Measurements from ENCODE around the gene ADCY1. TPM values are rescaled to one million over a fixed set of nuclear protein-coding genes. Genes with fewer than 3 reads are reported as not detected.

Gene ADCY1
- total RNA-seq, 1 experiment from 2014 or later, result 4.4 TPM

GRCh38 chr7:45663965-45664633 lies 89.9 kb downstream of the ADCY1 start:
- no peak for DNase-seq (ENCODE audit: low read depth)

- no peak for DNase-seq (ENCODE audit: low read depth)
Measured at GRCh38 chr7:45665172-45665571, 91.0 kb downstream of the ADCY1 start.

GRCh38 chr7:45670227-45670626 lies 96.1 kb downstream of the ADCY1 start:
- DNase-seq (ENCODE audit: low read depth), result no peak

GRCh38 chr7:45670717-45671116 lies 96.5 kb downstream of the ADCY1 start:
- DNase-seq (ENCODE audit: low read depth), result no peak

GRCh38 chr7:45677311-45677900 lies 103.2 kb downstream of the ADCY1 start:
- no peak for DNase-seq (ENCODE audit: low read depth)

GRCh38 chr7:45679516-45679915 lies 105.3 kb downstream of the ADCY1 start:
- no peak for DNase-seq (ENCODE audit: low read depth)

GRCh38 chr7:45680776-45681175 lies 106.6 kb downstream of the ADCY1 start:
- DNase-seq (ENCODE audit: low read depth), result no peak

GRCh38 chr7:45681596-45682357 lies 107.6 kb downstream of the ADCY1 start:
- peak; percentile 14 for DNase-seq (ENCODE audit: low read depth)

- no peak for DNase-seq (ENCODE audit: low read depth)
Measured at GRCh38 chr7:45682358-45682735, 108.2 kb downstream of the ADCY1 start.

- peak; percentile 67 for DNase-seq (ENCODE audit: low read depth)
Measured at GRCh38 chr7:45682836-45683555, 108.8 kb downstream of the ADCY1 start.

GRCh38 chr7:45683556-45684148 lies 109.5 kb downstream of the ADCY1 start:
- DNase-seq (ENCODE audit: low read depth), result no peak

GRCh38 chr7:45684910-45685618 lies 110.9 kb downstream of the ADCY1 start:
- DNase-seq (ENCODE audit: low read depth), result no peak

- DNase-seq (ENCODE audit: low read depth), result no peak
Measured at GRCh38 chr7:45685619-45686240, 111.6 kb downstream of the ADCY1 start.

GRCh38 chr7:45686441-45687184 lies 112.4 kb downstream of the ADCY1 start:
- no peak for DNase-seq (ENCODE audit: low read depth)

- no peak for DNase-seq (ENCODE audit: low read depth)
Measured at GRCh38 chr7:45687185-45687560, 113.0 kb downstream of the ADCY1 start.

- no peak for DNase-seq (ENCODE audit: low read depth)
Measured at GRCh38 chr7:45687721-45688120, 113.6 kb downstream of the ADCY1 start.

- DNase-seq (ENCODE audit: low read depth), result no peak
Measured at GRCh38 chr7:45688382-45688781, 114.2 kb downstream of the ADCY1 start.

GRCh38 chr7:45689011-45689796 lies 115.0 kb downstream of the ADCY1 start:
- peak; percentile 96 for DNase-seq (ENCODE audit: low read depth)
